ENCODE results near the gene ROBO2.

DNA sequence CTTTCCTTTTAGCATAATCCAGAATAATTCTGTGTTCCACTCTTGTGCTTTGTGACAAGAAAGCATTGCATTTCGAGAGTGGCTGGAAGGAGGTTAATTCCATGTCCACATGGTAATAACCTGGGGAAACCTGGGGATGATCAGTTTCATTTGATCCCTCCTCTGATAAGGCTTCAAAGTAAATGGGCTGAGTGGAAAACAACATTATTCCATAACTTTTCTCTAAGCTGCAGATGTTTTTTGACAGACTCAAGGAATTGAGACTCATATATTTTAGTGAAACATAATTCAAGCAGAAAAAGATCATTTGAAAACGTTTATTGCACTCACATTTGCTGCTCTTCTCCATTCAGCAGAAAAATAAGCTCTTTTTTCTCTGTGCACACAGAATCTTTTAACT is 44.6 kb downstream of the ROBO2 start:
- TF ChIP-seq EZH2 (IDR thresholded peaks at IDR 0.05; ENCODE audit: borderline replicate concordance, low read length) = no peak
- TF ChIP-seq, protein P1, sequence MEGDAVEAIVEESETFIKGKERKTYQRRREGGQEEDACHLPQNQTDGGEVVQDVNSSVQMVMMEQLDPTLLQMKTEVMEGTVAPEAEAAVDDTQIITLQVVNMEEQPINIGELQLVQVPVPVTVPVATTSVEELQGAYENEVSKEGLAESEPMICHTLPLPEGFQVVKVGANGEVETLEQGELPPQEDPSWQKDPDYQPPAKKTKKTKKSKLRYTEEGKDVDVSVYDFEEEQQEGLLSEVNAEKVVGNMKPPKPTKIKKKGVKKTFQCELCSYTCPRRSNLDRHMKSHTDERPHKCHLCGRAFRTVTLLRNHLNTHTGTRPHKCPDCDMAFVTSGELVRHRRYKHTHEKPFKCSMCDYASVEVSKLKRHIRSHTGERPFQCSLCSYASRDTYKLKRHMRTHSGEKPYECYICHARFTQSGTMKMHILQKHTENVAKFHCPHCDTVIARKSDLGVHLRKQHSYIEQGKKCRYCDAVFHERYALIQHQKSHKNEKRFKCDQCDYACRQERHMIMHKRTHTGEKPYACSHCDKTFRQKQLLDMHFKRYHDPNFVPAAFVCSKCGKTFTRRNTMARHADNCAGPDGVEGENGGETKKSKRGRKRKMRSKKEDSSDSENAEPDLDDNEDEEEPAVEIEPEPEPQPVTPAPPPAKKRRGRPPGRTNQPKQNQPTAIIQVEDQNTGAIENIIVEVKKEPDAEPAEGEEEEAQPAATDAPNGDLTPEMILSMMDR (conservative IDR thresholded peaks at IDR 0.05 in 1 of 2, IDR thresholded peaks at IDR 0.05 in 1 of 2; ENCODE audit: extremely low read depth in 1 of 2, insufficient read depth in 1 of 2, low read depth in 1 of 2, low read length in 2 of 2) = no peak
